ENCODE results near the gene ARFGAP3. TPM values are rescaled to one million over a fixed set of nuclear protein-coding genes. Genes with fewer than 3 reads are reported as not detected.

ARFGAP3 gene
- total RNA-seq, 2 experiments from 2014 or later = 19.5 to 21.4 TPM

GRCh38 chr22:42780070-42780540, 77.0 kb downstream of the ARFGAP3 start:
- Histone ChIP-seq H3K27ac (ENCODE audit: low read depth in 1 of 2, low read length in 2 of 2) (no peak overlapping the region), H3K9me3 (ENCODE audit: control insufficient read depth in 1 of 2, insufficient read depth in 1 of 2, low read length in 2 of 2) (no peaks in the 10 kb centered on the region), H3K4me1 (ENCODE audit: insufficient read depth, low read length) (no peaks in the 10 kb centered on the region), H3K36me3 (ENCODE audit: insufficient read depth, low read length) (no peaks in the 10 kb centered on the region), H3K4me3 (ENCODE audit: low read length) (no peak overlapping the region), H3K27me3 (ENCODE audit: control insufficient read depth in 1 of 2, insufficient read depth in 2 of 2, low read length in 2 of 2) (no peaks in the 10 kb centered on the region)
- Mint-ChIP-seq H3K36me3 (ENCODE audit: low read depth) (no peaks in the 10 kb centered on the region), H3K9me3 (no peaks in the 10 kb centered on the region), H3K4me3 (no peak overlapping the region), H3K27me3 (no peaks in the 10 kb centered on the region), H3K4me1 (ENCODE audit: low read depth) (no peaks in the 10 kb centered on the region), H3K27ac (no peak overlapping the region)
- POLR2A ChIA-PET = no interaction called here
- ATAC-seq (ENCODE audit: poor library complexity) (peak; percentile 62), DNase-seq (peak in 9 of 14 experiments; percentile 9 to 82 (median 32))
- CTCF ChIA-PET = interaction anchor here (1.0 to 2.4 kb wide), 2 partner anchors 88 to 280 kb away, joined by 4 to 6 read pairs; no protein-coding TSS in a partner anchor
- intact Hi-C loops (cut with DNase I, micrococcal nuclease) = loop anchor here (1.0 to 2.0 kb wide), 3 partner anchors 253 to 313 kb away; no protein-coding TSS in a partner anchor
- peak; percentile 79 for TF ChIP-seq CTCF (IDR thresholded peaks at IDR 0.05)

GRCh38 chr22:42777126-42777525, 79.9 kb downstream of the ARFGAP3 start:
- POLR2A ChIA-PET = no interaction called here
- H3K27me3 Mint-ChIP-seq = no peaks in the 10 kb centered on the region

GRCh38 chr22:42773167-42773566, 83.9 kb downstream of the ARFGAP3 start:
- ATAC-seq (ENCODE audit: poor library complexity) = no peak
- intact Hi-C loops (cut with DNase I, micrococcal nuclease) = no loop called here
- Histone ChIP-seq H3K4me1 (ENCODE audit: insufficient read depth, low read length) (no peaks in the 10 kb centered on the region), H3K36me3 (ENCODE audit: insufficient read depth, low read length) (no peaks in the 10 kb centered on the region), H3K27ac (ENCODE audit: low read depth in 1 of 2, low read length in 2 of 2) (no peak overlapping the region), H3K4me3 (ENCODE audit: low read length) (no peak overlapping the region), H3K9me3 (ENCODE audit: control insufficient read depth in 1 of 2, insufficient read depth in 1 of 2, low read length in 2 of 2) (no peaks in the 10 kb centered on the region), H3K27me3 (ENCODE audit: control insufficient read depth in 1 of 2, insufficient read depth in 2 of 2, low read length in 2 of 2) (no peaks in the 10 kb centered on the region)
- H3K27me3 Mint-ChIP-seq = peaks cover under 1% of the 10 kb centered on the region
- no peaks in the 10 kb centered on the region for H3K36me3 Mint-ChIP-seq (ENCODE audit: low read depth)
- no peak overlapping the region for H3K27ac Mint-ChIP-seq
- no peak for DNase-seq
- H3K4me1 Mint-ChIP-seq (ENCODE audit: low read depth) = no peaks in the 10 kb centered on the region
- no peak for TF ChIP-seq CTCF (IDR thresholded peaks at IDR 0.05)
- ChIA-PET POLR2A (no interaction called here), CTCF (no interaction called here)
- H3K9me3 Mint-ChIP-seq = no peaks in the 10 kb centered on the region
- H3K4me3 Mint-ChIP-seq = no peak overlapping the region

More at GRCh38 chr22:42777126-42777525, 79.9 kb downstream of the ARFGAP3 start:
- intact Hi-C loops (cut with DNase I, micrococcal nuclease) = no loop called here
- Histone ChIP-seq H3K27me3 (ENCODE audit: control insufficient read depth in 1 of 2, insufficient read depth in 2 of 2, low read length in 2 of 2) (no peaks in the 10 kb centered on the region), H3K4me1 (ENCODE audit: insufficient read depth, low read length) (no peaks in the 10 kb centered on the region), H3K4me3 (ENCODE audit: low read length) (no peak overlapping the region), H3K27ac (ENCODE audit: low read depth in 1 of 2, low read length in 2 of 2) (no peak overlapping the region), H3K36me3 (ENCODE audit: insufficient read depth, low read length) (no peaks in the 10 kb centered on the region), H3K9me3 (ENCODE audit: control insufficient read depth in 1 of 2, insufficient read depth in 1 of 2, low read length in 2 of 2) (no peaks in the 10 kb centered on the region)
- CTCF ChIA-PET = no interaction called here
- no peak for TF ChIP-seq CTCF (IDR thresholded peaks at IDR 0.05)
- no peaks in the 10 kb centered on the region for H3K4me1 Mint-ChIP-seq (ENCODE audit: low read depth)
- H3K4me3 Mint-ChIP-seq = no peak overlapping the region
- H3K36me3 Mint-ChIP-seq (ENCODE audit: low read depth) = no peaks in the 10 kb centered on the region
- ATAC-seq (ENCODE audit: poor library complexity) (no peak), DNase-seq (no peak)
- H3K9me3 Mint-ChIP-seq = no peaks in the 10 kb centered on the region
- H3K27ac Mint-ChIP-seq = no peak overlapping the region
